Measurements from ENCODE around the gene CUX1. TPM values are rescaled to one million over a fixed set of nuclear protein-coding genes. Genes with fewer than 3 reads are reported as not detected.
"Not testable (repeated sequence)": the region's sequence is repeated elsewhere in the genome, so short reads cannot be mapped to it uniquely, and the experiment has no call there.

Gene CUX1
- total RNA-seq, 1 experiment from 2014 or later = 30.3 TPM

DNA sequence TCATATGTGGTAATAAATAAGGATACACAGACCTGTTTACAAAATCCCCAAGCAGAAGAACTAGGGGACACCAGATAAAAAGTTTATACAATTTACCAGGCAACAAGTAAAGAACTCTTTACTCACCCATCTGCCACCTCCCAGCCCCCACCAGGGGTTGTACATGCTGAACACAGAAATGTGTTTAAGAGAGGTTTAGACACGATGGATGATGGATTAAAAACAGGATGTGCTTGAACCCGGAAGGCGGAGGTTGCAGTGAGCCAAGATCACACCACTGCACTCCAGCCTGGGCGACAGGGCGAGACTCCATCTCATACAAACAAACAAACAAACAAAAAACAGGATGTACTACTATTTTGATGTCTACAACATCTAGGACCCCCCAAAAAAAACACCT lies 511.4 kb downstream of the CUX1 start:
- DNase-seq (ENCODE audit: low read depth) = not testable (repeated sequence)

GRCh38 chr7:102329366-102329765 lies 511.9 kb downstream of the CUX1 start:
- DNase-seq (ENCODE audit: low read depth) = not testable (repeated sequence)

DNA sequence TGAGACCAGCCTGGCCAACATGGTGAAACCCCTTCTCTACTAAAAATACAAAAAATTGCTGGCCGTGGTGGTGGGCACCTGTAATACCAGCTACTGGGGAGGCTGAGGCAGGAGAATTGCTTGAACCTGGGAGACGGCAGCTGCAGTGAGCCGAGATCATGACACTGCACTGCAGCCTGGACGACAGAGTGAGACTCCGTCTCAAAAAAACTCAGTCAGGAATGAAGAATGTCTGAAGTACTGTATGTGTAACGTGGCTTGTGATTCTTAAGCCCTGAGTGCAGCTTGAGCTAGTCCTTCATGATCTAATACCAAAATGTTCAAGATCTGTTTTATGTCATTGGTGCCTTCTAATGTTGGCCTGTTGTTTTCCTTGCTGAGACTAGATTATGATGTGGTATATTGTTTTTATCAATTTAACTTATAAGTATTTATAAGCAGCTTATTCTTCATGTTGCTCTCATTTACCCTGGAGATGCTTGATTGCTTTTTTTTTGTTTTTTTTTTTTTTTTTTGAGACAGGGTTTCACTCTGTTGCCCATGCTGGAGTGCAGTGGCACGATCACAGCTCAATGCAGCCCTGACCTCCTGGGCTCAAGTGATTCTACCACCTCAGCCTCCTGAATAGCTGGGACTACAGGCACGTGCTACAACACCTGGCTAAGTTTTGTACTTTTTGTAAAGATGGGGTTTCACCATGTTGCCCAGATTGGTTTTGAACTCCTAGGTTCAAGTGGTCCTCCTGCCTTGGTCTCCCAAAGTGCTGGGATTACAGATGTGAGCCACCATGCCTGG lies 513.4 kb downstream of the CUX1 start:
- DNase-seq (ENCODE audit: low read depth) = not testable (repeated sequence)

Other genes starting within 250 kb of the CUX1 start
- not detected in 2 replicates for gene MYL10, start 188.3 kb upstream of the CUX1 start, total RNA-seq (2014; rRNA removed; shearing (Covaris generic))

All from Daoy (cell line).